ENCODE results near the gene PRICKLE2. TPM values are rescaled to one million over a fixed set of nuclear protein-coding genes. Genes with fewer than 3 reads are reported as not detected.

Gene PRICKLE2
- total and polyA plus RNA-seq, 2 experiments from 2014 or later, result 1.1 to 12.5 TPM

- TF ChIP-seq CREB1 (CRISPR knock-in tag; IDR thresholded peaks at IDR 0.05; ENCODE audit: low read depth) (no peak), STAT1 (IDR thresholded peaks at IDR 0.05; ENCODE audit: unreplicated experiment) (no peak)
Observed at GRCh38 chr3:64140651-64141050, 84.6 kb downstream of the PRICKLE2 start (continued).

DNA sequence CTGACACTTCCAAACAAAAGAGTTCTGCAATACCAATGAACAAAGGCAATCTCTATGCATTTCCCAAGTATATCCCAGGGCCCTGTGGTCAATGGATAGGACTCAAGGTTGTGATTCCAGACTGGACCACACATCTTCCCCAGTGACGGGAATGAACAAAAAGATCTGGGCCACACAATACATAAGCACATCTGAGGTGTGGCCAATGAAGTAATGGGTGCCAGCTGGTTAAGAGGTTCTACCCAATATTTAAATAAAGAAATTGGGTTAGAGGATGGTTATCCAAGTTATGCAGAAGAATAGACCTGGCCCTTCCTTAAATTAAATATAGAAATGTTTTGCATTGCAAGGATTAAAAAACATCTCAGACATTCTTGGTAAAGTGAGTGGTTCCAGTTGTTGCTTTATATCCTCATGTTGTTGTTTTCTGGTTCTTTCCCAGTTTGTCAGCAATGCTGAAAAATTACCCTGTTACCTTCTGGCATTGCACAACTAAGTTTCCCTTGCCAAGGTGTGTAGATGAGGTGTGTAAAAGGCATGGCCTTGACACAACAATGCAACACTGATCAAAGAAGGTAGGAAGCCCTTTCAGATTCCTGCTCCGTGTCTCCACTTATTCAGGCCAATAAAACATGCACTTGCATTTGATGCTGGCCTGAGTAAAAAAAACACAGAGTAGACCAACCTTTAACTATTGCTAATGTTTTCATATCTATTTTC lies 86.5 kb downstream of the PRICKLE2 start:
- ATAC-seq (no peak), DNase-seq (ENCODE audit: low spot score) (no peak)
- no peaks in the 10 kb centered on the region for H3K36me3 ChIP-seq (ENCODE audit: insufficient read depth)
- no peak overlapping the region for H2AFZ ChIP-seq
- H3F3A ChIP-seq (replicated peaks; ENCODE audit: low read depth), result no peaks in the 10 kb centered on the region
- Mint-ChIP-seq H3K9me3 (no peaks in the 10 kb centered on the region), H3K4me3 (no peak overlapping the region), H3K4me1 (peaks cover 7% of the 10 kb centered on the region), H3K27ac (no peak overlapping the region), H3K36me3 (ENCODE audit: low read depth) (no peaks in the 10 kb centered on the region), H3K27me3 (ENCODE audit: insufficient read depth, low read depth, poor library complexity) (peaks cover 8% of the 10 kb centered on the region)
- no peak overlapping the region for H3K4me2 ChIP-seq
- H4K20me1 ChIP-seq (replicated peaks; ENCODE audit: insufficient read depth), result no peaks in the 10 kb centered on the region
- no peak for TF ChIP-seq NANOG (IDR thresholded peaks at IDR 0.05; ENCODE audit: borderline replicate concordance)
- no peak for TF ChIP-seq EZH2 (IDR thresholded peaks at IDR 0.05; ENCODE audit: low read depth, unreplicated experiment)
- TF ChIP-seq ZNF331 (CRISPR knock-in tag; IDR thresholded peaks at IDR 0.05; ENCODE audit: low read depth), result no peak
- no peak for TF ChIP-seq POLR2AphosphoS5 (IDR thresholded peaks at IDR 0.05; ENCODE audit: low read depth)
- TF ChIP-seq ZNF114 (CRISPR knock-in tag; IDR thresholded peaks at IDR 0.05), result no peak
- no peaks in the 10 kb centered on the region for H3K4me1 ChIP-seq (ENCODE audit: insufficient read depth)
- no peaks in the 10 kb centered on the region; the same call in 1 of the 2 replicates for H3K9me2 ChIP-seq (ENCODE audit: insufficient read depth)
- H3K79me2 ChIP-seq (replicated peaks; ENCODE audit: insufficient read depth), result no peaks in the 10 kb centered on the region
- no peaks in the 10 kb centered on the region for H3K27me3 ChIP-seq (ENCODE audit: insufficient read depth)
- H3K4me3 ChIP-seq, result no peak overlapping the region
- H3K27ac ChIP-seq (ENCODE audit: low read depth), result no peak overlapping the region

- Histone ChIP-seq H3K9me2 (ENCODE audit: insufficient read depth) (no peaks in the 10 kb centered on the region; the same call in 1 of the 2 replicates), H3K27ac (ENCODE audit: low read depth) (no peak overlapping the region), H3K27me3 (ENCODE audit: insufficient read depth) (no peaks in the 10 kb centered on the region), H4K20me1 (replicated peaks; ENCODE audit: insufficient read depth) (no peaks in the 10 kb centered on the region), H2AFZ (no peak overlapping the region), H3F3A (replicated peaks; ENCODE audit: low read depth) (no peaks in the 10 kb centered on the region), H3K79me2 (replicated peaks; ENCODE audit: insufficient read depth) (no peaks in the 10 kb centered on the region), H3K4me2 (no peak overlapping the region), H3K4me3 (no peak overlapping the region), H3K4me1 (ENCODE audit: insufficient read depth) (no peaks in the 10 kb centered on the region), H3K36me3 (ENCODE audit: insufficient read depth) (no peaks in the 10 kb centered on the region)
- ATAC-seq (no peak), DNase-seq (ENCODE audit: low spot score) (no peak)
- Mint-ChIP-seq H3K27ac (no peak overlapping the region), H3K27me3 (ENCODE audit: insufficient read depth, low read depth, poor library complexity) (peaks cover 8% of the 10 kb centered on the region), H3K4me3 (no peak overlapping the region), H3K36me3 (ENCODE audit: low read depth) (no peaks in the 10 kb centered on the region), H3K9me3 (no peaks in the 10 kb centered on the region), H3K4me1 (no peaks in the 10 kb centered on the region)
- TF ChIP-seq, protein P1, sequence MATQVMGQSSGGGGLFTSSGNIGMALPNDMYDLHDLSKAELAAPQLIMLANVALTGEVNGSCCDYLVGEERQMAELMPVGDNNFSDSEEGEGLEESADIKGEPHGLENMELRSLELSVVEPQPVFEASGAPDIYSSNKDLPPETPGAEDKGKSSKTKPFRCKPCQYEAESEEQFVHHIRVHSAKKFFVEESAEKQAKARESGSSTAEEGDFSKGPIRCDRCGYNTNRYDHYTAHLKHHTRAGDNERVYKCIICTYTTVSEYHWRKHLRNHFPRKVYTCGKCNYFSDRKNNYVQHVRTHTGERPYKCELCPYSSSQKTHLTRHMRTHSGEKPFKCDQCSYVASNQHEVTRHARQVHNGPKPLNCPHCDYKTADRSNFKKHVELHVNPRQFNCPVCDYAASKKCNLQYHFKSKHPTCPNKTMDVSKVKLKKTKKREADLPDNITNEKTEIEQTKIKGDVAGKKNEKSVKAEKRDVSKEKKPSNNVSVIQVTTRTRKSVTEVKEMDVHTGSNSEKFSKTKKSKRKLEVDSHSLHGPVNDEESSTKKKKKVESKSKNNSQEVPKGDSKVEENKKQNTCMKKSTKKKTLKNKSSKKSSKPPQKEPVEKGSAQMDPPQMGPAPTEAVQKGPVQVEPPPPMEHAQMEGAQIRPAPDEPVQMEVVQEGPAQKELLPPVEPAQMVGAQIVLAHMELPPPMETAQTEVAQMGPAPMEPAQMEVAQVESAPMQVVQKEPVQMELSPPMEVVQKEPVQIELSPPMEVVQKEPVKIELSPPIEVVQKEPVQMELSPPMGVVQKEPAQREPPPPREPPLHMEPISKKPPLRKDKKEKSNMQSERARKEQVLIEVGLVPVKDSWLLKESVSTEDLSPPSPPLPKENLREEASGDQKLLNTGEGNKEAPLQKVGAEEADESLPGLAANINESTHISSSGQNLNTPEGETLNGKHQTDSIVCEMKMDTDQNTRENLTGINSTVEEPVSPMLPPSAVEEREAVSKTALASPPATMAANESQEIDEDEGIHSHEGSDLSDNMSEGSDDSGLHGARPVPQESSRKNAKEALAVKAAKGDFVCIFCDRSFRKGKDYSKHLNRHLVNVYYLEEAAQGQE (IDR thresholded peaks at IDR 0.05; ENCODE audit: unreplicated experiment), result no peak
- no peak for TF ChIP-seq NANOG (IDR thresholded peaks at IDR 0.05; ENCODE audit: borderline replicate concordance)
- no peak for TF ChIP-seq EZH2phosphoT487 (IDR thresholded peaks at IDR 0.05; ENCODE audit: unreplicated experiment)
- TF ChIP-seq CTCF (conservative IDR thresholded peaks at IDR 0.05; ENCODE audit: low read depth in 2 of 2), result no peak
- TF ChIP-seq ZNF331 (CRISPR knock-in tag; IDR thresholded peaks at IDR 0.05; ENCODE audit: low read depth), result no peak
- no peak for TF ChIP-seq POLR2AphosphoS5 (IDR thresholded peaks at IDR 0.05; ENCODE audit: low read depth)
- no peak for TF ChIP-seq STAT1 (IDR thresholded peaks at IDR 0.05; ENCODE audit: unreplicated experiment)
- TF ChIP-seq CREB1 (CRISPR knock-in tag; IDR thresholded peaks at IDR 0.05; ENCODE audit: low read depth), result no peak
- no peak for TF ChIP-seq ZNF114 (CRISPR knock-in tag; IDR thresholded peaks at IDR 0.05)
- no peak for TF ChIP-seq EZH2 (IDR thresholded peaks at IDR 0.05; ENCODE audit: low read depth, unreplicated experiment)
Observed at GRCh38 chr3:64138046-64138445, 87.2 kb downstream of the PRICKLE2 start.

Data from GM23338 (cell line).